NCI-H524 (cell line): ENCODE measurements around the gene KRTAP12-2.

Experiments
- DNase-seq, 2 experiments: peaks; one replicate each; lab custom pipeline; 2025; lab: John Stamatoyannopoulos, UW

The KRTAP12-2 gene

GRCh38 chr21:44666401-44667320 is at the start of gene KRTAP12-2:
KRTAP12-2 (minus strand) TSS chr21:44666927; CDS start chr21:44666886, 41 bp downstream.
- no peak for DNase-seq

GRCh38 chr21:44714905-44715304 is 48.2 kb upstream of the KRTAP12-2 start:
- DNase-seq, result no peak

- DNase-seq, result no peak
Observed at GRCh38 chr21:44713846-44714245, 47.1 kb upstream of the KRTAP12-2 start.

GRCh38 chr21:44713130-44713529 is 46.4 kb upstream of the KRTAP12-2 start:
- no peak for DNase-seq

- DNase-seq, result no peak
Observed at GRCh38 chr21:44712203-44713028, 45.7 kb upstream of the KRTAP12-2 start.

GRCh38 chr21:44711327-44712202 is 44.8 kb upstream of the KRTAP12-2 start, which contains the start of gene TSPEAR:
TSPEAR (minus strand) TSS chr21:44711572; CDS start chr21:44711514, 58 bp downstream.
- no peak for DNase-seq

GRCh38 chr21:44710756-44711326 is 44.1 kb upstream of the KRTAP12-2 start:
- no peak for DNase-seq

- no peak for DNase-seq
Observed at GRCh38 chr21:44710294-44710665, 43.6 kb upstream of the KRTAP12-2 start.

GRCh38 chr21:44709426-44710293 is 42.9 kb upstream of the KRTAP12-2 start:
- peak; percentile 16 to 61 for DNase-seq

GRCh38 chr21:44708866-44709425 is 42.2 kb upstream of the KRTAP12-2 start:
- no peak for DNase-seq

- DNase-seq, result no peak
Observed at GRCh38 chr21:44708213-44708865, 41.6 kb upstream of the KRTAP12-2 start.

GRCh38 chr21:44706706-44707581 is 40.2 kb upstream of the KRTAP12-2 start:
- DNase-seq, result no peak

GRCh38 chr21:44706026-44706705 is 39.4 kb upstream of the KRTAP12-2 start:
- DNase-seq, result no peak

GRCh38 chr21:44704636-44705001 is 37.9 kb upstream of the KRTAP12-2 start:
- DNase-seq, result no peak

- DNase-seq, result no peak
Observed at GRCh38 chr21:44703731-44704635, 37.3 kb upstream of the KRTAP12-2 start.

GRCh38 chr21:44702973-44703730 is 36.4 kb upstream of the KRTAP12-2 start:
- no peak for DNase-seq
